ENCODE data around the gene NOP9.

NOP9 gene

DNA sequence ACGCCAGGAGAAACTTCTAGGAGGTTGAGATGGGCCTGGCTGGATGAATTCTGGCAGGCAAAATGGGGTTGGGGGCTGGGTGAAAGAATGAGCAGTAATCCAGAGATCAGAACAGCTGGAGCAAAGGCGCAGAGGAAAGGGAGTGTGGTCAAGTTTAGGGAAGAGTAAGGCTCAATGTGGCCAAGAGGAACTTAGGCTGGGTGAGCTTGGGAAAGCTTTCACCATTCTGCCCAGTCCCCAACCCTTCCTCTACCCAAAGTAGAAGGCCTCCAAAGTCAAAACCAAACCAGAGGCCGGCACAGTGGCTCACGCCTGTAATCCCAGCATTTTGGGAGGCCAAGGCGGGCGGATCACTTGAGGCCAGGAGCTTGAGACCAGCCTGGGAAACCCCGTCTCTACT, 18.0 kb upstream of the NOP9 start:
- Histone ChIP-seq H3K4me3 (ENCODE audit: insufficient read depth, low read depth, low read length) (no peak overlapping the region), H3K27me3 (ENCODE audit: control insufficient read depth, insufficient read depth, low read length, poor library complexity, severe bottlenecking) (no peaks in the 10 kb centered on the region), H3K9me3 (ENCODE audit: control insufficient read depth, low read length) (no peaks in the 10 kb centered on the region), H3K36me3 (ENCODE audit: control insufficient read depth, insufficient read depth, low read length) (no peaks in the 10 kb centered on the region), H3K4me1 (ENCODE audit: control insufficient read depth, insufficient read depth, low read length) (no peaks in the 10 kb centered on the region), H3K27ac (ENCODE audit: insufficient read depth, low read depth, low read length, poor library complexity, severe bottlenecking) (no peak overlapping the region)
- WGBS, 2 experiments, result 88 to 93% methylated on average over 7 of the region's 7 CpGs

DNA sequence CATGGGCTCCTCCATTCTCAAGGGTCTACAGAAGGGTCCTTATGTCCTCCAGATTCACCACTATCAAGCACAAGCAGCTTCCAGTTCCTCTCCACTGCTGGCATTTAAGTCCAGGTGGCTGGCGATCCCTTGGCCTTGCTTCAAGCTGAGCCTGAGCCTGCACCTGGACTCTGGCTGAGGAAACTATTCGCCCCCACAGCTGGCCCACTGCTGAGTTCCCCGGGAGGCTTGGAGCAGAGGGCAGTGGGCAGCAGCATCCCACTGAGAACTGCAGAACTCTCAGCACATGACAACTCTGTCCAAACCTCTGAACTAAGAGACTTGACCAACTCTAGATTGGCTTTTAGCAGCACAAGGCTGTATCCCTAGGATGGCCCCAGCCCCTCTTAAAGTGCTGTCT, 16.9 kb upstream of the NOP9 start:
- Histone ChIP-seq H3K27ac (ENCODE audit: insufficient read depth, low read depth, low read length, poor library complexity, severe bottlenecking) (no peak overlapping the region), H3K27me3 (ENCODE audit: control insufficient read depth, insufficient read depth, low read length, poor library complexity, severe bottlenecking) (no peaks in the 10 kb centered on the region), H3K4me1 (ENCODE audit: control insufficient read depth, insufficient read depth, low read length) (no peaks in the 10 kb centered on the region), H3K36me3 (ENCODE audit: control insufficient read depth, insufficient read depth, low read length) (no peaks in the 10 kb centered on the region), H3K9me3 (ENCODE audit: control insufficient read depth, low read length) (no peaks in the 10 kb centered on the region), H3K4me3 (ENCODE audit: insufficient read depth, low read depth, low read length) (no peak overlapping the region)
- 85% methylated on average over 3 of the region's 3 CpGs for WGBS, 2 experiments

DNA sequence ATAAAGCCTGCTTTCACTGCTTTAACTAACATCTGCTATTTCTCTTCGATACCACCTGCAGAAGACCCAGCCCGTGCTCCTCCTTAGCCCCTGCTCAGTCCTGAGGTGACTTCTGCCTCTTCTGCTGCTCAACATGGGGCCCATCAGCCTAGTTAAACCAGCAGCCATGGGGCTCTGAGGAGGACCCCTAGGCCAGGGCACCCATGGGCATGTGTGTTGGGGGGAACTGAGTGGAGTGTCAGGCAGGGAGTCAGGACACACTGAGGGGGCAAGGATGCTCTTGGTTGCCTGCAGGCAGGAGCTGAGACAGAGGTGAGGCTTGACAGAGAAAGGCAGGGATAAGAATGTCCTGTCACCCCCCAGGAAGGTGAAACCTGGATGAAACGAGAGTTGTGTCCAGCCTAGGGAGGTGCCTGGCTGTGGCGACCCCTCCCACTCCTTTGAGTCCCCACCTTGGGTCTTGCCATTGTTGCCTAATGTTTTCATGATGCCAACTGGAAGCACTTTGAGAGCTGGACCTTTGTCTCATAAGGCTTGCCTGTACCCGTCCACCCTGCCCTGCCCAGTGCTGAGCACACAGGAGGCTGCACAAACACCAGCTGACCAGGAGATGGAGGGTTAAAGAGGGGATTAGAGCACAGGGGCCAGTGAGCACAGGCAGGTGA, 15.7 kb upstream of the NOP9 start:
- H3K27me3 ChIP-seq (ENCODE audit: control insufficient read depth, insufficient read depth, low read length, poor library complexity, severe bottlenecking), result no peaks in the 10 kb centered on the region
- no peaks in the 10 kb centered on the region for H3K4me1 ChIP-seq (ENCODE audit: control insufficient read depth, insufficient read depth, low read length)
- H3K36me3 ChIP-seq (ENCODE audit: control insufficient read depth, insufficient read depth, low read length), result no peaks in the 10 kb centered on the region
- 89 to 90% methylated on average over 5 of the region's 5 CpGs for WGBS, 2 experiments
- H3K9me3 ChIP-seq (ENCODE audit: control insufficient read depth, low read length), result no peaks in the 10 kb centered on the region
- H3K27ac ChIP-seq (ENCODE audit: insufficient read depth, low read depth, low read length, poor library complexity, severe bottlenecking), result no peak overlapping the region
- H3K4me3 ChIP-seq (ENCODE audit: insufficient read depth, low read depth, low read length), result no peak overlapping the region

DNA sequence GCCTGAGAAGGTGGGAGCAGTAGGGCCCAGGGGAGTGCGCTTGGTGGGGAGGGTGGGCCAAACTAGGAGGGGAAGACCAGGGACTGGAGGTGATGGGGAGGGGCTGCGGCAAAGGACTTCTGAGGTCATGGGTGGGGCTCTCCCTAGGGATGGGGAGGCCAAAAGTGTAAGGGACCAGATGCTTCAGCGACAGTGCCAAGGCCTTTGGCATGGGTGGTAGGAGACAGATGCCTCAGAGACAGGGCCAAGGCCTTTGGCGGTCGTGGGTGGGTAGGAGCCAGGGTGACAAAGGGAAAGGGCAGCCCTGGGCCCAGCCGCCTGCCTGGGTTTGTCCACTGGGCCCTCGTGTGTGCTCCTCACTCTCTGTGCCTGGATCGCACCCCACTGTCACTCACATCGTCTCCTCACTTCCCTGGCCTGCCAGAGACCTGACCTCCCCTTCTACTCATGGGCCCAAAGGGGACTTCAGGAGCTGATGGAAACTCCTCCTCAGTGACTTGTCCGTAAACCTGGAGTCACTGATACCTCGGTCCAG, 15.1 kb upstream of the NOP9 start:
- H3K4me3 ChIP-seq (ENCODE audit: insufficient read depth, low read depth, low read length), result no peak overlapping the region
- H3K27me3 ChIP-seq (ENCODE audit: control insufficient read depth, insufficient read depth, low read length, poor library complexity, severe bottlenecking), result no peaks in the 10 kb centered on the region
- no peaks in the 10 kb centered on the region for H3K4me1 ChIP-seq (ENCODE audit: control insufficient read depth, insufficient read depth, low read length)
- no peak overlapping the region for H3K27ac ChIP-seq (ENCODE audit: insufficient read depth, low read depth, low read length, poor library complexity, severe bottlenecking)
- WGBS, 2 experiments, result 82 to 83% methylated on average over 11 of the region's 11 CpGs
- no peaks in the 10 kb centered on the region for H3K36me3 ChIP-seq (ENCODE audit: control insufficient read depth, insufficient read depth, low read length)
- no peaks in the 10 kb centered on the region for H3K9me3 ChIP-seq (ENCODE audit: control insufficient read depth, low read length)

DNA sequence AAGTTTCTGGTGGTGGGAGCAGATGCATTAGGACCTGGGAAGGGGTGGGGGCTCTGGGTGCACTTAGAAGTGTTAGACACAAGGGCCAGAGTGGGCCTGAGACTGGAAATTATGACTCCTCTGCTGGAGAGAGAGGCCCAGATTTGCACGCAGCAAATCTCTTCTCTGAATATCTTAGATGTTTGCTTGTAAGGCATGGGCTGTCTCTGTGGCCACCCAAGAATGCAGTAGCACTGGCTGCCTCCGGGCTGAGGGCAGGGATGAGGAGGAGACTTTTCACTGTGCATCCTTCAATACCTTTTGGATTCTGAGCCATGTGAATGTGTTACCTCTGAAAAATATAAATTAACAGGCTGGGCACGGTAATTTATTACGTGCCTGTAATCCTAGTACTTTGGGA, 14.3 kb upstream of the NOP9 start:
- Histone ChIP-seq H3K9me3 (ENCODE audit: control insufficient read depth, low read length) (no peaks in the 10 kb centered on the region), H3K27me3 (ENCODE audit: control insufficient read depth, insufficient read depth, low read length, poor library complexity, severe bottlenecking) (no peaks in the 10 kb centered on the region), H3K36me3 (ENCODE audit: control insufficient read depth, insufficient read depth, low read length) (no peaks in the 10 kb centered on the region), H3K4me3 (ENCODE audit: insufficient read depth, low read depth, low read length) (no peak overlapping the region), H3K27ac (ENCODE audit: insufficient read depth, low read depth, low read length, poor library complexity, severe bottlenecking) (no peak overlapping the region), H3K4me1 (ENCODE audit: control insufficient read depth, insufficient read depth, low read length) (no peaks in the 10 kb centered on the region)
- WGBS, 2 experiments, result 92 to 95% methylated on average over 4 of the region's 4 CpGs

DNA sequence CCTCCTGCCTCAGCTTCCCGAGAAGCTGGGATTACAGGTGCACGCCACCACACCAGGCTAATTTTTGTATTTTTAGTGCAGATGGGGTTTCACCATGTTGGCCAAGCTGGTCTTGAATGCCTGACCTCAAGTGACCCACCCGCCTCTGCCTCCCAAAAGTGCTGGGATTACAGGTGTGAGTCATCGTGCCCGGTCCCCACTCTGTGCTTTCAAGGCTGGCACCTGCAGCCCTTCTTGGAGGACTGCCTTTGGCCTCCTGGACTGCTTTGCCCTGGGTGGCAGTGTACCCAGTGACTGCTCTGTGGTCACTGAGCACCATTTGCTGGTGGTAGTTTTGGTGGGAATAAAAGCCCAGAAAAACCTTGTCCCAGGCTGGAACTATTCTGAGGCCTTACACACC, 12.7 kb upstream of the NOP9 start:
- no peaks in the 10 kb centered on the region for H3K27me3 ChIP-seq (ENCODE audit: control insufficient read depth, insufficient read depth, low read length, poor library complexity, severe bottlenecking)
- 88 to 94% methylated on average over 5 of the region's 5 CpGs for WGBS, 2 experiments

DNA sequence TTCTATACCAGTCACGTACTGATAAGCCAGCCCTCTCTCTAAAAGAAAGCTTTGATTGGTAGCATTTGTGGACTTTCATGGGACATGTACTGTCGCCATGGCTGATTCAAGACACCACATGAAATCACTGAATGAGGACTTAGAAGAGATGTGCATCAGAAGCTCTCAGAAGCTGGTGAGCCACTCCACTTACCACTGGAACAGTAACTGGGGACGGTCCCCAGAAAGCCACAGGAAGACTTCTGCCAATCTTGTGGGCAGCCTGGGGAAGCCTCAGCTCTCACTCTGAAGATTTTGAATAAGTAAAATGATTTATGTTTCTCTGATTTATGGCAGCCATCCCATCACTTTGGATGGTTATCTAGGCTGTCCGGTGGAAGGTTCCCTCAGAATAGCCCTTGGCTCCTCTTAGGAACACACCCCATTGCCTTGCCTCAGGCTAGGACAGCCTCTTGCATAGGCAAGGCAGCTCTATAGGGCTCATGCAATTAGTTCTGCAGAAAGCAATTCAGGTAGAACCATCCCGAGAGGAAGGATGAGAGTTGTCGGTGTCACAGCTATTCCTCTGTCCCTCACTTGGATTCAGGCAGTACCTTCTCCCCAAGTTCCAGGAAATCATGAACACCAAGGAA, 9.9 kb upstream of the NOP9 start:
- H3K27me3 ChIP-seq (ENCODE audit: control insufficient read depth, insufficient read depth, low read length, poor library complexity, severe bottlenecking), result no peaks in the 10 kb centered on the region
- H3K9me3 ChIP-seq (ENCODE audit: control insufficient read depth, low read length), result no peaks in the 10 kb centered on the region
- H3K4me1 ChIP-seq (ENCODE audit: control insufficient read depth, insufficient read depth, low read length), result no peaks in the 10 kb centered on the region
- H3K36me3 ChIP-seq (ENCODE audit: control insufficient read depth, insufficient read depth, low read length), result no peaks in the 10 kb centered on the region
- no peak overlapping the region for H3K4me3 ChIP-seq (ENCODE audit: insufficient read depth, low read depth, low read length)
- no peak overlapping the region for H3K27ac ChIP-seq (ENCODE audit: insufficient read depth, low read depth, low read length, poor library complexity, severe bottlenecking)
- WGBS, 2 experiments, result 75 to 80% methylated on average over 6 of the region's 6 CpGs

More for the DNA sequence above, 12.7 kb upstream of the NOP9 start:
- H3K4me3 ChIP-seq (ENCODE audit: insufficient read depth, low read depth, low read length), result no peak overlapping the region
- no peaks in the 10 kb centered on the region for H3K4me1 ChIP-seq (ENCODE audit: control insufficient read depth, insufficient read depth, low read length)
- no peaks in the 10 kb centered on the region for H3K36me3 ChIP-seq (ENCODE audit: control insufficient read depth, insufficient read depth, low read length)
- no peaks in the 10 kb centered on the region for H3K9me3 ChIP-seq (ENCODE audit: control insufficient read depth, low read length)
- no peak overlapping the region for H3K27ac ChIP-seq (ENCODE audit: insufficient read depth, low read depth, low read length, poor library complexity, severe bottlenecking)

DNA sequence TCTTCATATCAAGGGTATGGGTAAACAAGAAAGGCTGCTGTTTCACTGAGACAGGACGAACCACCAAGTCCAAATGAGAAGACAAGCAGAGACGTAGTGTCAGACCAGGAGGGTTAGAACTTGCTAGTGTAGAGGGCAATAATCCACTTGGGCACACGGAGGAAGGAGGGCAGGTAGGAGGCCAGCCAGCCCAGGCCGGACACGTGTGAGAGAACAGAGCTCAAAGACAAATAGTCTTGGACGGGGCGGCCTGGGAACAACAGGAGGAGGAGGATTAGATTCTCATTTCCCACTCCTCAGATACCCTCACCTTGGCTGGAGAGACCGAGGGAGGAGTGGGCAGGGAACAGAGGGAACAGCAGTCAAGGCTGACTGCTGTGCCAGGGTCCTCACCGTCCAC, 8.9 kb upstream of the NOP9 start:
- Histone ChIP-seq H3K4me3 (ENCODE audit: insufficient read depth, low read depth, low read length) (no peak overlapping the region), H3K4me1 (ENCODE audit: control insufficient read depth, insufficient read depth, low read length) (no peaks in the 10 kb centered on the region), H3K27ac (ENCODE audit: insufficient read depth, low read depth, low read length, poor library complexity, severe bottlenecking) (no peak overlapping the region), H3K27me3 (ENCODE audit: control insufficient read depth, insufficient read depth, low read length, poor library complexity, severe bottlenecking) (no peaks in the 10 kb centered on the region), H3K36me3 (ENCODE audit: control insufficient read depth, insufficient read depth, low read length) (no peaks in the 10 kb centered on the region), H3K9me3 (ENCODE audit: control insufficient read depth, low read length) (no peaks in the 10 kb centered on the region)
- WGBS, 2 experiments, result 93 to 94% methylated on average over 8 to 9 of the region's 9 CpGs

DNA sequence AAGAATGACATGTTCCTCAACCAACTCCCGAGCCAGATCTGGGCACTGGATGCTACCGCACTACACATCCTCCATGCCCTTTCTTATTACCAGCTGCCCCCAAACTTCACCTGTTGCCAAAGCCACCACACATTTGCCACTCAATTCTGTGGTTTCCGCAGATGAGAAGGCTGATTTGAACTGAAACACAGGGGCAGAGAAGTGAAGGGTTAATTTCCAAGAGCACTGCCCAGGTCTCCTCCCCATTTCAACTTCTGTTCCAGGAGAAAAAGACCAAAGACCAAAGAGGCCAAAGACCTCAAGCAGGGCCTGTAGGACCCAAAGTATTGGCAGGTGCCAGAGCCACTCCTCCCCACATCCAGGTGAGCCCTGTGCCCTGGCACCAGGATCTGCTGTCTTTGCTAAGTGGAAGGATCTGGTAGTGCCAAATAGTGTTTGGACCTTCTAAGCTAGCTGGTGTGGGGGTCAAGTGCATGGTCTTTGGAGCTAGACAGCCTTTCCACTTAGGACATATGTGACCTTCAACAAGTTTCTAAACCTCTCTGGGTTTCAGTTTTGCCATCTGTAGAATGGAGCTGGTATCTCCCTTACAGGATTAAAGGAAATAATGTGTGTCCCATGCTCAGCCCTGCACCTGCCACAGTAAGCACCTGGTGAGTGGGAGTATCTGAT, 8.1 kb upstream of the NOP9 start:
- no peak overlapping the region for H3K27ac ChIP-seq (ENCODE audit: insufficient read depth, low read depth, low read length, poor library complexity, severe bottlenecking)
- H3K4me3 ChIP-seq (ENCODE audit: insufficient read depth, low read depth, low read length), result no peak overlapping the region
- H3K4me1 ChIP-seq (ENCODE audit: control insufficient read depth, insufficient read depth, low read length), result no peaks in the 10 kb centered on the region
- H3K36me3 ChIP-seq (ENCODE audit: control insufficient read depth, insufficient read depth, low read length), result peaks cover 5% of the 10 kb centered on the region
- WGBS, 2 experiments, result 94 to 96% methylated on average over 3 of the region's 3 CpGs
- H3K27me3 ChIP-seq (ENCODE audit: control insufficient read depth, insufficient read depth, low read length, poor library complexity, severe bottlenecking), result no peaks in the 10 kb centered on the region
- no peaks in the 10 kb centered on the region for H3K9me3 ChIP-seq (ENCODE audit: control insufficient read depth, low read length)

DNA sequence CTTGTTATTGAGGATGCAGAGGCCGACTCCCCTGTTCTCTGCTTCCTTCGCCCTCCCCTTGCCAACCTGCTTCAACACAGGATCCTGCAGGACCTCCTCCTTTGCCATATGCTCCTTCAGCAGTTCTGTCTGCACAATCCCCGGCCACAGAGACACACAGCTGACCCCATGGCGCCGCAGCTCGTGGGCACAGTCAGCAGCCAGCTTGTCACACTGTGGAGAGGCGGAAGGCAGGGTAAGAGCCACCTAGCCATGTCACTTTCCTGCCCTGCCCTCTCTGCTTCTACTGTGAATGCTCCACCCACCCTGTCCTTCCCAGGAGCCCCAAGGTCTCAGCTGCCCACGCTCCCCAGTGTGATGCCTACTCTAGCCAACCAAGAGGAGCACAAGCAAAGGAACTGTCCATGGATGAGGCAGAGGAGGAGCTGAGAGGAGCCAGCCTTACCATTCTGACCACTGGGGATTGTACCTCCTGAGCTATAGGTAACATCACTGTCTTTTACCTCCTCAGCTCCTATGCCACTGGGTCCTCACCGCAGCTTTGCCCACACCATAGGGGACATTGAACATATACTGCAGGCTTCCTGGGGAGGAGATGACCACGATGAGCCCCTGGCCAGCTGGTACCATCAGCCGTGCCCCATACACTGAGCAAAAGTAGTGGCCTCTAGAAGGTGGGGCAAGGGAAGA, 7.4 kb upstream of the NOP9 start:
- 93 to 94% methylated on average over 11 of the region's 11 CpGs for WGBS, 2 experiments
- H3K36me3 ChIP-seq (ENCODE audit: control insufficient read depth, insufficient read depth, low read length), result peaks cover 5% of the 10 kb centered on the region
- no peak overlapping the region for H3K27ac ChIP-seq (ENCODE audit: insufficient read depth, low read depth, low read length, poor library complexity, severe bottlenecking)
- no peak overlapping the region for H3K4me3 ChIP-seq (ENCODE audit: insufficient read depth, low read depth, low read length)
- no peaks in the 10 kb centered on the region for H3K4me1 ChIP-seq (ENCODE audit: control insufficient read depth, insufficient read depth, low read length)
- H3K27me3 ChIP-seq (ENCODE audit: control insufficient read depth, insufficient read depth, low read length, poor library complexity, severe bottlenecking), result no peaks in the 10 kb centered on the region
- no peaks in the 10 kb centered on the region for H3K9me3 ChIP-seq (ENCODE audit: control insufficient read depth, low read length)
